Fibroblast of mammary gland (primary cell): Measurements from ENCODE around the gene EXOSC9.

Experiments
- DNase-seq: peaks from one replicate; pipeline ENCODE4 v3.0.0-alpha.2; 2010; ENCODE audit warnings: low read depth
- H3K4me3 ChIP-seq: 2 replicates; pipeline ENCODE4 v1.5.1; 2011; ENCODE audit warnings: low read depth, mild to moderate bottlenecking, low read length, moderate library complexity; ENCODE audit not compliant: control insufficient read depth
- TF ChIP-seq, protein P1 (sequence below): conservative IDR thresholded peaks from 2 replicates; pipeline ENCODE4 v1.5.1; 2011; ENCODE audit warnings: low read depth, low read length, inconsistent platforms; ENCODE audit not compliant: control insufficient read depth, insufficient read depth

EXOSC9 gene

DNA sequence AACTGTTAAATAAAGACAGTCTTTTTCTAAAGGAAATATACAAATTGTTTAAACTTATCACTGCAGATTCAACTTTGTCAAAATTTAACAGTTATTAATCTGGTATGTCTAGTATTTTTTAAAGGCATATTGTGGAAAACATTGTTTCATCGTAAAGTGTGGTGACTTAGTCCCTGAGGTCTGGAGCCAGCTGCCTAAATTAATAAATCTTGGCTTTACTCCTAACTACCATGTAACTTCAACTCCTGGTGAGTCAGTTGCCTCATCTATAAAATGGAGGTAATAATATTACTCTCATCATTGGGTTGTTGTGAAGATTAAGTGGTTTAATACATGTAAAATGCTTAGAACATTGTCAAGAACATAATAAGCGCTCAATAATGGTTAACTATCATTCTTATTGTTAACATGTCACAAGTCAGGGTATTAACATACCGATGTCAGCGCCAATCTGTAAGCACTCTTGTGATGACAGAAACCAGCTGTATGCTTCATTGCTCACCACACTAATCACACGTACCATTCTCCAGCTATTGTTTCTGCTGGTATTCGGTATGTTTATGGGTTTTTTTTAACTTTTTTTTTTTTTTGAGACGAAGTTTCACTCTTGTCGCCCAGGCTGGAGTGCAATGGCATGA, 22.0 kb upstream of the EXOSC9 start:
- H3K4me3 ChIP-seq: no peak overlapping the region
- DNase-seq: no peak
- TF ChIP-seq, protein P1, sequence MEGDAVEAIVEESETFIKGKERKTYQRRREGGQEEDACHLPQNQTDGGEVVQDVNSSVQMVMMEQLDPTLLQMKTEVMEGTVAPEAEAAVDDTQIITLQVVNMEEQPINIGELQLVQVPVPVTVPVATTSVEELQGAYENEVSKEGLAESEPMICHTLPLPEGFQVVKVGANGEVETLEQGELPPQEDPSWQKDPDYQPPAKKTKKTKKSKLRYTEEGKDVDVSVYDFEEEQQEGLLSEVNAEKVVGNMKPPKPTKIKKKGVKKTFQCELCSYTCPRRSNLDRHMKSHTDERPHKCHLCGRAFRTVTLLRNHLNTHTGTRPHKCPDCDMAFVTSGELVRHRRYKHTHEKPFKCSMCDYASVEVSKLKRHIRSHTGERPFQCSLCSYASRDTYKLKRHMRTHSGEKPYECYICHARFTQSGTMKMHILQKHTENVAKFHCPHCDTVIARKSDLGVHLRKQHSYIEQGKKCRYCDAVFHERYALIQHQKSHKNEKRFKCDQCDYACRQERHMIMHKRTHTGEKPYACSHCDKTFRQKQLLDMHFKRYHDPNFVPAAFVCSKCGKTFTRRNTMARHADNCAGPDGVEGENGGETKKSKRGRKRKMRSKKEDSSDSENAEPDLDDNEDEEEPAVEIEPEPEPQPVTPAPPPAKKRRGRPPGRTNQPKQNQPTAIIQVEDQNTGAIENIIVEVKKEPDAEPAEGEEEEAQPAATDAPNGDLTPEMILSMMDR: no peak

DNA sequence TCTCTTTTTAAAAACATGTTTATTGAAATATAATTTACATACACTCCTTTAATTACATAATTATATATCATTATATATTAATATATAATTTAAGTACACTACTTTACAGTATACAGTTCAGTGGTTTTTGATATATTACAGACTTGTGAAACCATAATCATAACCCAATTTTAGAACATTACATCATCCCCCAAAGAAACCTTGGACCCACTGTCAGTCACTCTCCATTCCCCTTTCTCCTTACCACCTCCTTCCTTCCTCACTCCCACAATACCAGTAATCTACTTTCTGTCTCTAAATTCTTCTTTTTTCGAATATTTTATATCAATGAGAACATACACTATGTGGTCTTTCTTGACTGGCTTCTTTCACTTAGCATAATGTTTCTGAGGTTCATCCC, 17.9 kb upstream of the EXOSC9 start:
- TF ChIP-seq, protein P1: no peak
- H3K4me3 ChIP-seq: no peak overlapping the region
- DNase-seq: no peak

DNA sequence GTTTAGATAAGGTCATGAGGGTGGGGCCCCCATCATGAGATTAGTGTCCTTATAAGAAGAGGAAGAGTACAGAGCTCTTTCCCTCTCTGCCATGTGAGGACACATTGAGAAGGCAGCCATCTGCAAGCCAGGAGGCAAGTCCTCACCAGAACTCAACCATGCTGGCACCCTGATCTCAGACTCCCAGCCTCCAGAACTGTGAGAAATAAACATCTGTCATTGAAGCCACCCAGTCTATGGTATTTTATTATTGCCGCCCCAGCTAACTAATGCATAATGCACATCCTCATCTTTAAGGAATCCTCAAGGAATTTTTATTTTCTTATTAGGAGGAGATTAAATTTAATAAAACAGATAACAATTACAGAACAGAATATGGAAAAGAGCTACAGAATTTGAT, 16.7 kb upstream of the EXOSC9 start:
- TF ChIP-seq, protein P1: no peak
- no peak for DNase-seq
- no peak overlapping the region for H3K4me3 ChIP-seq

DNA sequence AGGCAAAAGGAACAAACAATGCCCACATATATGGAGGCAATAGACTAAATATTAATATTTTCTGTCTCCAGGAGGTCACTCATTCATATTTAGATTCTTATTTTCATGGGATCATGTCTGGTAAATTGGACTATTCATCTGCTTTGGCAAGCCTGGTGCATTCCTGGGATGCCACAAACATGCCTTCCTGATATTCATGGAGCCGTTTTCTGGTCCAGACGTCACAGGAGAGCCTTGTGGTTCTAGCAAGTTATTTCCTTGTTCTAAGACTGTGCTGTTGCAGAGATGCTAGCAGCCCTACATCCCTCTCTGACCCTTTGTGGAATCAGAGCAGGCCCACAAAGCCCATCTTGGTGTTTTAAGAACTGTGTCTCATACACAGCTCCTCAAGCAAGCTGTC, 16.1 kb upstream of the EXOSC9 start:
- peak; percentile 94 for DNase-seq
- TF ChIP-seq, protein P1: no peak
- H3K4me3 ChIP-seq: no peak overlapping the region

DNA sequence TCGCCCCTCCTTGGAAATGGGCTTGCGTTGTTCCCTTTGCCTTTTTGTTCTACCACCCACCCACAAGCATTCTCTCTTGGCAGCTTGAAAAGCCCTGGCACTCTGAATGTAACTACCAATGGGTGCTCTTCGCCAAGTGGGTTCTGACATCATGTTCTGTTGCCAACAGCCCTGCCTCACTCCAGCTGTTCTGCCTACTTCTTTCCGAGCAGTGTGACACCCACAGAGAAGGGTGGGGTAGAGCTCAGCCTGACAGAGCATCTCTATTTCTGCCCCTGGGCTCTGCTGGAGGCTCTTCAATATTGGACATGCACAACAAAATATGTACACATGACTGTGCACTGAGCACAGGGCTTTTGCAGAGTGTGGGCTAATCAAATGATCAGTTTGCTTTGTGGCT, 15.6 kb upstream of the EXOSC9 start:
- no peak overlapping the region for H3K4me3 ChIP-seq
- TF ChIP-seq, protein P1: no peak
- peak; percentile 51 for DNase-seq

DNA sequence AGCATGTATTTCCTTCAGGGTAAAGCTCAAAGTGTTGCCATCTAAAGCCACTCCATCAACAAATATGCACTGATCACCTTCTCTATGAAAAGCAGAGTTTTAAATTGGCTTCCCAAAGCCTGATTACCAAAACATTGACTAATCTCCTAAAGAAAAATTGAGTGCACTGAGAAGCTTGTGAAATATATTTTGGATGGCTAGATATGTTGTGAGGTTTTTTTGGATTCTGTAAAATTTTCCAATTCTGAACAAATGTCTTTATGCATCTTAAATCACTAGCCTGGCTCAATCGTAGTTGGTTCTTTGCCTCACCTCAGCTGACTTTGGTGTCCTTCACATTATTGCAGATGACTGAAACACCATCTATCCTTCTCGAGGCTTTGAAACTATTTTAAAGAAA, 14.9 kb upstream of the EXOSC9 start:
- no peak overlapping the region for H3K4me3 ChIP-seq
- no peak for DNase-seq
- TF ChIP-seq, protein P1: no peak

DNA sequence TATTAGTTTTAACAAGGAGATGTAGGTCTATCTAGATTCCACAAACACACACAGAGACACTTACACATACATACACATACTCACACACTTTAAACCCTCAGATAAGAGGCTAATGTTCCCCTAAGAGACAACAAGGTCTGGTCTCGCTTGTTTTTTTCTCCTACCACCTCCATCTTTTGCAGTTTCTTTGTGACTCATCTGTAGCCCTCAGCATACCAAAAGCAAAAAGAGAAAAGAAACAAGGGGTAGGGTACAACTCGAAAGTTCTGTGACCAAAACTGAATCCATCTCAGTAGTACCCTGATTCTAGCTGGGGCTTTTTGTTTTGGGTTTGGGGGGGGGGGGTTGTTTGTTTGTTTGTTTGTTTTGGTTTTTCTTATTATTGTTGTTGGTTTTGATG, 12.2 kb upstream of the EXOSC9 start:
- DNase-seq: no peak
- H3K4me3 ChIP-seq: no peak overlapping the region
- TF ChIP-seq, protein P1: no peak
